Femur (tissue), 1 donor: Measurements from ENCODE around the gene GPR17.

ENCODE experiments used
- DNase-seq: peaks from one replicate; pipeline ENCODE4 v3.0.0-alpha.2; 2017

GPR17 gene

GRCh38 chr2:127673291-127674069 is 27.5 kb downstream of the GPR17 start:
- no peak for DNase-seq

- DNase-seq = no peak
Measured at GRCh38 chr2:127674241-127675209, 28.6 kb downstream of the GPR17 start.

DNA sequence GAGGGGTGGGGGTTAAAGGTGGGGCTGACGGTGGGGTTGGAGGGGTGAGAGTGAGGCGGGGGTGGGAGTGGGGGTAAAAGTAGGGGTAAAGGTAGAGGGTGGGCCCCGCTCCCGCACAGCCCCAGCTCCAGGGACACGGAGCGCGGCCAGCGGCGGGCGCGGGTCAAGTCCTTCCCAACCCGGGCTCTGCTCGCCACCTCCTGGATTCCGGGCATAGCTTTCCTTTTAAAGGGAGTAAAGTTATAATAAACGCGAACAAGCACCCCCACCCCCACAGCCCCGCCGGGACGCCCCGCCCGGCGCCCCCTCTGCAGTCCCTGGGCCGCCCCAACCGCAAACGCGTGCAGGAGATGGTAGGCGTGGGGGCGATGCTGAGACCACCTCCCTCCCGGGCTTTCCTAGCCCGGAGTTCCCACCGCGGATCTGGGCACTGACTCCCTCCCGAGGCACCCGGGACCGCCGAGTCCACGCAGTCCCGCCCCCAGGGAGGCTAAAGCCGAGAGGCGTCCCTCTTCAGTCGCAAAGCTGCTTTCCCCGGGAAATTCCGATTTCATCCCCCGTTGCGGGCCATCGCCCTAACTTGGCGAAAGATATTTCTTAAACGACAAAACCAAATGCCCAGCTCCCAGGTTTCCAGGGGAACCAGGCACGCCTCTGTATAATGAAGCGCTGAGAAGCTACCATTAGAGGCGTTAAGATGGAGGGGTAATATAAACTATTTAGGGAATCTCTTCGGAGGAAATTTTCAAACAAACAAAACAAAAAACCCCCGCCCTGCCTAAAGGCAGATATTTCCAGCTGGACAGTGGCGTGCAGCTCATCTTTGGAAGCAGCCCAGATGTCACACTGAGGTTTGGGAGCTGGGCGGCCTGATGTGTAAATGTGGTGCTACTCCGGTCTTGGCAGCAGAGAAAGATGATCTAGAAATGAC is 29.6 kb downstream of the GPR17 start, which contains the start of gene LIMS2:
Gene LIMS2 (minus strand): TSS at position 200 of the 931 bp plus-strand sequence. CDS start 506 bp downstream, outside the sequence.
- DNase-seq = no peak

GRCh38 chr2:127676906-127677305 is 31.0 kb downstream of the GPR17 start:
- DNase-seq = no peak

- DNase-seq = no peak
Measured at GRCh38 chr2:127678531-127678930, 32.6 kb downstream of the GPR17 start.

- DNase-seq = no peak
Measured at GRCh38 chr2:127678991-127679390, 33.0 kb downstream of the GPR17 start.

GRCh38 chr2:127679680-127680361 is 33.9 kb downstream of the GPR17 start:
- DNase-seq = no peak

- DNase-seq = no peak
Measured at GRCh38 chr2:127680706-127681287, 34.8 kb downstream of the GPR17 start.

- DNase-seq = no peak
Measured at GRCh38 chr2:127681288-127681804, 35.4 kb downstream of the GPR17 start.

DNA sequence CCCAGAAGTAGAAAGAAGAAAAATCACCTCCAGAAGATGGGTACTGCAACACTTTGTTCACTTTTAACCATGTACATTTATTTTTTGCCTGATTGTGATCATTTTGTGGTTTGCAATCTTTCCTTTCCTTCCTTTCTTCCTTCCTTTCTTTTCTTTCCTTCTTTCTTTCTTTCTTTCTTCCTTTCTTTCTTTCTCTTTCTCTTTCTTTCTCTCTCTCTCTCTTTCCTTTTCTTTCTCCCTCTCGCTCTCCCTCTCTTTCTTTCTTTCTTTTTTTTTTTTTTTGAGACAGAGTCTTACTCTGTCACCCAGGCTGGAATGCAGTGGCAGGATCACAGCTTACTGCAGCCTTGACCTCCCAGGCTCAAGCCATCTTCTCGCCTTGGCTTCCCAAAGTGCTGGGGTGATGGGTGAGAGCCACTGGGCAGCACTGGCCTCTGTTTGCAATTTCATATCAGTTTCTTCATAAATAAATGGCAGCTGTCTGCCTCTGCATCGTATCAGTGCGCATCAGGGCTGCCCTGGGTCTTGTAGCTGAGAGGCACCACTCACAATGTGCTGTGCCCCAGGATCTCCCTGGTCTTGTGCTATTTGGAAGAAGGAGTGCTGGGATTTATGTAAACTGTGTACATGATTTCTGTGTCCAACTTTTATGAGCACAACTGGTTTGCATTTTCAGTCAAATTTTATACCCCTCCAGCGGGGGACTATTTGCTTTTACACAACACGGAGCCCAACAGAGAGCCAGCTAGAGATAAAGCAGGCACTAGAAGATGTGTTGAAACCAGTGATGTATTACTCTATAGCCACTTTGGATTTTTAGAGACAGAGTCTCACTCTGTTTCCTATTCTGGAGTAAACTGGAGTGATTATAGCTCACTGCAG is 36.3 kb downstream of the GPR17 start:
- DNase-seq = no peak

DNA sequence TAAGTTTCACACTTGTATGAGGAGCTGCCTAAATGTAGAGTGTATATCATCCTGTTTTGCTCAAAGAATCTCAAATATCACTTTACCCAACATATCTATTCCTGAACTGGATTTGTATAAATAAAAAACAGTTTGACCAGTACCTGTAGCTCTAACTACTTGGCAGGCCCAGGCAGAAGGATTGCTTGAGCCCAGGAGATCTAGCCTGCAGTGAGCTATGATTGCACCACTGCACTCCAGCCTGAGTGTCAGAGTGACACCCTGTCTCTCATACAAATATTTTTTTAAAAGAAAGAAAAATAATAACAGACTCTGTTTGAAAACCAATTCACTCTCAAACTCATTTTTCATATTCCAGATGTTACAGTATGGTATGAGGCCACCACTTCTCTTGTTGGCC is 37.1 kb downstream of the GPR17 start:
- DNase-seq = no peak

- DNase-seq = no peak
Measured at GRCh38 chr2:127683757-127684156, 37.8 kb downstream of the GPR17 start.

DNA sequence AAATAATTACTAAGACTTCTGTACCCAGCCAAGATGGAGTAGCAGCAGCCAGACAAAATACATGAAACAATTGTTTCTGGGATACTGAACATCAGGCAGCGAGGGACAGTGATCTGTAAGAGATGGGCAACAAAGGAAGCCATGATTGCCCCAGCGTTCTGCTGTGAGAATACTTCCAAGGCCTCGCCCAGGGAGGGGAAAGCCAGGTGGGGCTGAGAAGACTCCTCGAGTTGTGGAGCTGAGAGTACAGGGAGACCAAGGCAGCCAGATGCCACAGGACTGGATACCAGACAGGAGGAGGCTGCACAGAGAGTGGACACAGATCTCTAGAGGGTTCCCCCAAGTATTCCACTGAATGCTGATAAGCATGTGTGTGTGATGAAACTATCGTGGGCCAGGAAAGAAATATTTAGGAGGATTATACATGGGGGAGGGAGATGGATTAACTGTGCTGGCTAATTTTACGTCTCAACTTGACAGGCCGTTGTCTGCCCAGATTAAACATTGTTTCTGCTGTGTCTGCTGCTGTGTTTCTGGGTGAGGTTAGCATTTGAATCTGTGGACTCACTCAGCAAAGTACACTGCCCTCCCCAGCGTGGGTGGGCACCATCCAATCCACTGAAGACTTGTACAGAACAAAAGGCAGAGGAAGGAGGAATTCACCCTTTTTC is 39.6 kb downstream of the GPR17 start:
- DNase-seq = no peak

- DNase-seq = no peak
Measured at GRCh38 chr2:127688405-127688804, 42.5 kb downstream of the GPR17 start.

GRCh38 chr2:127690696-127691095 is 44.7 kb downstream of the GPR17 start:
- DNase-seq = no peak

GRCh38 chr2:127694986-127695385 is 49.0 kb downstream of the GPR17 start:
- DNase-seq = no peak

GRCh38 chr2:127695491-127696472 is 49.8 kb downstream of the GPR17 start:
- DNase-seq = peak; percentile 69

DNA sequence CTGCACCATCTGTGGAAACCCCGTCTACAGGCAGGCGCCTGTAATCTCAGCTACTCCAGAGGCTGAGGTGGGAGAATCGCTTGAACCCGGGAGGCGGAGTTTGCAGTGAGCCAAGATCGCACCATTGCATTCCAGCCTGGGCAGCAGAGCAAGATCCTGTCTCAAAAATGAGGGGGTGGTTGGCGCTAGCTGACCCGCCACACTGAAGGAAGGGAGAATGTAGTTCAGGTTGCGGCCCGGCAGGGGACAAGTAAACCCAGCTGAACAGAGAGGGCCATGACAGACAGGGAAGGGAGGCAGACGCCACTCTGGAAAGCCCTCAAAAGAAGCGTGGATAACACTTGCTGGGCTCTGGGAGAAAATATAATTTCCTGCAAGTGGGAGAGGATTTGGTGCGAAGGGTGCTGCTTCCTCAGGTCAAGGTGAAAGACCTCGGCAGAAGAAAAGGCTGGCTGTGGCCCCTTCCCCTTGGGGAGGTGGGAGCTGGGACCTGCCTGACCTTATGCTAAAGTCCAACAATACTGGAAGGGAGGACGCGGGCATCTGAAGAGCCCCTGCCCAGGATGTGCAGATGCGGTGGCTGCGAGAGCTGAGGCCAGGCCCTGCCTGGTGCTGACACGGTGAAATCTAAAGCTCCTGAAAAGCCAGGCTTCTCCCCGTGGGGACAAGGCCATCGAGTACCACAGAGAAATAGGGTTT is 51.7 kb downstream of the GPR17 start:
- no peak for DNase-seq
